Type B pancreatic cell (in vitro differentiated cells): ENCODE measurements around the gene BPIFB6. TPM values are rescaled to one million over a fixed set of nuclear protein-coding genes. Genes with fewer than 3 reads are reported as not detected.

Experiments used
- DNase-seq: peaks from one replicate; pipeline ENCODE4 v3.0.0; 2021; ENCODE audit warnings: mixed read lengths; ENCODE audit not compliant: unreplicated experiment; ENCODE audit errors: extremely low spot score
- H3K27ac Mint-ChIP-seq: 2 replicates; pipeline ENCODE4 v1.8.0; 2021; ENCODE audit warnings: mild to moderate bottlenecking, mixed read lengths
- H3K27me3 Mint-ChIP-seq: 2 replicates; pipeline ENCODE4 v1.8.0; 2021; ENCODE audit warnings: mixed read lengths
- H3K36me3 Mint-ChIP-seq: 2 replicates; pipeline ENCODE4 v1.8.0; 2021; ENCODE audit warnings: mixed read lengths
- H3K4me1 Mint-ChIP-seq: one replicate; pipeline ENCODE4 v1.8.0; 2021; ENCODE audit warnings: mixed read lengths; ENCODE audit not compliant: unreplicated experiment
- H3K4me3 Mint-ChIP-seq: 2 replicates; pipeline ENCODE4 v1.8.0; 2021; ENCODE audit warnings: mild to moderate bottlenecking, mixed read lengths
- H3K9me3 Mint-ChIP-seq: 2 replicates; pipeline ENCODE4 v1.8.0; 2021; ENCODE audit warnings: mixed read lengths
- CTCF ChIP-seq: fragments of 200-600 bp; sonication (generic); conservative IDR thresholded peaks from 2 replicates; pipeline ENCODE4 v1.5.0; 2021; ENCODE audit warnings: antibody characterized with exemption, mild to moderate bottlenecking
- total RNA-seq: library from RNA; stranded (reverse); gene quantifications from 2 replicates; pipeline ENCODE4 v1.2.1, GENCODE V29; 2021; ENCODE audit warnings: low replicate concordance

Gene BPIFB6
- total RNA-seq, 1 donor from 2014 or later: not detected

GRCh38 chr20:32997431-32997830, 34.0 kb upstream of the BPIFB6 start:
- no peak overlapping the region for H3K27ac Mint-ChIP-seq
- H3K36me3 Mint-ChIP-seq: no peaks in the 10 kb centered on the region
- DNase-seq: no peak
- no peak overlapping the region for H3K4me3 Mint-ChIP-seq
- H3K27me3 Mint-ChIP-seq: peaks cover 23% of the 10 kb centered on the region
- H3K4me1 Mint-ChIP-seq: no peaks in the 10 kb centered on the region
- peaks cover 5% of the 10 kb centered on the region for H3K9me3 Mint-ChIP-seq
- no peak for TF ChIP-seq CTCF

GRCh38 chr20:32999603-33000250, 31.7 kb upstream of the BPIFB6 start:
- TF ChIP-seq CTCF: no peak
- Mint-ChIP-seq H3K27me3 (peaks cover 23% of the 10 kb centered on the region), H3K9me3 (peaks cover 5% of the 10 kb centered on the region), H3K4me3 (no peak overlapping the region), H3K36me3 (no peaks in the 10 kb centered on the region), H3K4me1 (no peaks in the 10 kb centered on the region), H3K27ac (no peak overlapping the region)
- no peak for DNase-seq

- no peak overlapping the region for H3K4me3 Mint-ChIP-seq
- H3K4me1 Mint-ChIP-seq: no peaks in the 10 kb centered on the region
- peaks cover 23% of the 10 kb centered on the region for H3K27me3 Mint-ChIP-seq
- H3K9me3 Mint-ChIP-seq: peaks cover 5% of the 10 kb centered on the region
- H3K27ac Mint-ChIP-seq: no peak overlapping the region
- DNase-seq: no peak
- TF ChIP-seq CTCF: no peak
- H3K36me3 Mint-ChIP-seq: no peaks in the 10 kb centered on the region
Measured at GRCh38 chr20:33000802-33001466, 30.5 kb upstream of the BPIFB6 start.

GRCh38 chr20:33002087-33002808, 29.2 kb upstream of the BPIFB6 start:
- H3K27me3 Mint-ChIP-seq: peaks cover 22% of the 10 kb centered on the region
- no peak overlapping the region for H3K4me3 Mint-ChIP-seq
- no peak for TF ChIP-seq CTCF
- H3K27ac Mint-ChIP-seq: no peak overlapping the region
- DNase-seq: no peak
- H3K9me3 Mint-ChIP-seq: peaks cover 5% of the 10 kb centered on the region
- H3K36me3 Mint-ChIP-seq: no peaks in the 10 kb centered on the region
- no peaks in the 10 kb centered on the region for H3K4me1 Mint-ChIP-seq

GRCh38 chr20:33004141-33004751, 27.2 kb upstream of the BPIFB6 start, which contains the start of gene SUN5:
TSS of gene SUN5 (minus strand) at chr20:33004433. CDS start at chr20:33004340, 93 bp downstream.
- no peak within 1 kb of the TSS for H3K27ac Mint-ChIP-seq
- no peaks in the 10 kb centered on the region for H3K4me1 Mint-ChIP-seq
- no peak for TF ChIP-seq CTCF
- DNase-seq: no peak
- no peak within 1 kb of the TSS for H3K4me3 Mint-ChIP-seq
- H3K27me3 Mint-ChIP-seq: peaks cover 23% of the 10 kb centered on the region
- peaks cover 5% of the 10 kb centered on the region for H3K9me3 Mint-ChIP-seq
- no peaks in the 10 kb centered on the region for H3K36me3 Mint-ChIP-seq
